VCaP (cell line): Measurements from ENCODE around the gene ZNF488.

Source experiments
- H3K27ac ChIP-seq: fragments of 450-650 bp; 2 replicates; pipeline ENCODE4 v1.5.1; 2017
- CTCF ChIP-seq: fragments of 450-650 bp; conservative IDR thresholded peaks from 2 replicates; pipeline ENCODE4 v1.5.1; 2017; ENCODE audit warnings: mild to moderate bottlenecking, moderate library complexity

The ZNF488 gene

DNA sequence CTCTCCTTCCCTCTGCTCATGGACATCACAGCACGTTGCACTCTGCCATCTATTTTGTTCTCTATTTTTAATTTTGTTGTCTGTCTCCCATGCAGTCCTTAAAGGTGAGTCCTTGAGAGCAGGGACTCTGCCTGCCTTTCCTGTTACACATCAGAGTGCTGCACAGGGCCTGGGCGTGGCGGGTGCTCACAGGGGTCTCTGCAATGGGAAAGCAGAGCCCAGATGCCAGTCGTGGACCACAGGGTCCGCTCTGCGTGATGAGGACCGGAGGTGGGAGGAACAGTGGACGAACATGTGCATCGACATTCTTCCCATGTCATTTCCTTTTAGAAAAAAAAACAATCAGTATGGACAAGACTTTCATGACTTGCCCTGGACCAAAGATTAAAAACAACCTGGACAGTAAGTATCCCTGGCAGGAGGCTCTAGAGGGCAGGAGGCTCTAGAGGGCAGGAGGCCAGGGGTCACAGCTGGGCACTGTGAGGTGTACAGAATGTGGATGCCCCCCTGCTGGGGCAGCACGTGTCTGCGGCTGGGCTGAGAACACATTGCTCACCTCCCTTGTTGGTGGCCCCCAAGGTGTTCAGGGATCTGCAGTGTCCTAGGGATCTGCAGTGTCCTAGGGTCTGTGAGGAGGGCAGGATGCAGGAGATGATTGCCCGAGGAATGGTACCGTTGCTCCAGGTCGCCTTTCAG is 29.6 kb upstream of the ZNF488 start:
- no peak for TF ChIP-seq CTCF
- no peak overlapping the region for H3K27ac ChIP-seq

GRCh38 chr10:47412869-47413268 is 28.8 kb upstream of the ZNF488 start:
- TF ChIP-seq CTCF, result no peak
- no peak overlapping the region for H3K27ac ChIP-seq

GRCh38 chr10:47412177-47412730 is 28.2 kb upstream of the ZNF488 start:
- H3K27ac ChIP-seq, result no peak overlapping the region
- no peak for TF ChIP-seq CTCF

GRCh38 chr10:47410862-47411261 is 26.8 kb upstream of the ZNF488 start:
- H3K27ac ChIP-seq, result no peak overlapping the region
- TF ChIP-seq CTCF, result no peak

DNA sequence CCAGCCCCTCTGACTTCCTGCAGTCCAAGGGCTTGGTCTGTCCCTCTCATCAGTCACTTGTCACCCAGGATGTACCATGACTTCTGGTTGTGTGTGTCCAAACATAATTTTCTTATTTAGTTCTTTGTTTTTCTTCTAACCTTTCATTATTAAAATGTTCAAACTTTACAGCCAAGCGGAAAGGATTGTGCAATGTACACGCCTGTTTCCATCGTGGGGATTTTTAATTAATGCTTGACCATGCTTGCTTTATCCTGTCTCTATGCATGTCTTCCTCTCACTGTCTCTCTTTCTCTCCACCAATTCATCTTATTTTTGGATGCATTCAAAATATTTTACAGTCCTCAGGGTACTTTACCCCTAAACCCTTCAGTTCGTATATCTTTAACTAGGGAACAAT is 26.2 kb upstream of the ZNF488 start:
- no peak overlapping the region for H3K27ac ChIP-seq
- no peak for TF ChIP-seq CTCF

GRCh38 chr10:47409866-47410256 is 25.8 kb upstream of the ZNF488 start:
- TF ChIP-seq CTCF, result no peak
- no peak overlapping the region for H3K27ac ChIP-seq

DNA sequence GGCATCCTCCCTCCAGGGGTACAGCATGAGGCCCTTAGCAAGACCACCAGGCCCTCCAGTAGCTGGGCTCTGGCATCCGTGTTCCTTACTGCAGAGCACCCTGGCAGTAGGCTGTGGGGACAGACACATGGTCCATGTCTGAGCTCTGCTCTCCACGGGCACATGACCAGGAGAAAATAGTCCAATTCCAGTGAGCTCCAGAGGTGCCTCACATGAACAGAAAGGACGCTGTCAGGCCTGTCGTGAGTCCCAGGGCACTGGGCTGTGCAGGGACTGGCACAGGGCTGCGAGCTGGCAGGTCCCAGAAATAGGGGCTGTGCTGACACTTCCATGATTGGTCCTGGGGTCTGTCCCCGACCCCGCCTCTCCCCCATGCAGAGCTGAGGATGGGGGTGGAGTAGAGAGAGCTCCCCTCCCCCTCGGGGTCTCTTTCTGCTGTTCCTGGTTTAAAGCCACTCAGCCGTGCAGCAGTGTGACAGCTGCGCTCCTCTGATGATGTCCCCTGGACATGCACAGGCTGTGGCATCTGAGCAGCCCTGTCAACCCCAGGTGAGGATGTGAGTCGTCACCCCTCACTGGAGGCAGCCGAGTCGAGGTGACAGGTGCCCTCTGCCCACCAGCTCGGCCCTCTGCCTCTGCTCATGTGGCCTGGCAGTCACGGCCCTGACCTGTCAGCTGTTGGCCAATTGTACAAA is 25.2 kb upstream of the ZNF488 start:
- no peak overlapping the region for H3K27ac ChIP-seq
- TF ChIP-seq CTCF, result no peak
